ENCODE results near the gene GALNT18. TPM values are rescaled to one million over a fixed set of nuclear protein-coding genes. Genes with fewer than 3 reads are reported as not detected.

The GALNT18 gene
- total and polyA plus RNA-seq, 2 donors (not counting 3 experiments of a cell fraction or from before 2014, with no cell fraction given), result 0.17 to 0.18 TPM

GRCh38 chr11:11512929-11513328, 108.9 kb downstream of the GALNT18 start:
- intact Hi-C loops (cut with micrococcal nuclease), result no loop called here
- Histone ChIP-seq H3K4me2 (ENCODE audit: insufficient read depth, low read length) (no peak overlapping the region), H2AFZ (ENCODE audit: low read depth, low read length) (no peak overlapping the region), H3K4me3 (replicated peaks in 1 of 3; ENCODE audit: insufficient read depth in 1 of 3, low read depth in 1 of 3, low read length in 3 of 3) (no peak overlapping the region), H3K9me1 (replicated peaks; ENCODE audit: control insufficient read depth, extremely low read depth, insufficient read depth, low read length) (no peaks in the 10 kb centered on the region), H3K36me3 (ENCODE audit: control insufficient read depth in 2 of 2, extremely low read depth in 1 of 2, insufficient read depth in 2 of 2, low read length in 2 of 2) (no peaks in the 10 kb centered on the region), H3K9ac (replicated peaks; ENCODE audit: extremely low read depth, insufficient read depth, low read length) (no peak overlapping the region), H3K9me3 (replicated peaks; ENCODE audit: control insufficient read depth, insufficient read depth, low read length) (no peaks in the 10 kb centered on the region), H3K4me1 (ENCODE audit: control insufficient read depth, extremely low read depth, insufficient read depth, low read length) (no peaks in the 10 kb centered on the region), H3K79me2 (ENCODE audit: control insufficient read depth, insufficient read depth, low read length) (no peaks in the 10 kb centered on the region), H3K27me3 (ENCODE audit: control insufficient read depth in 2 of 2, insufficient read depth in 2 of 2, low read length in 2 of 2) (peaks cover 0 to 1% of the 10 kb centered on the region in 2 experiments), H3K27ac (ENCODE audit: insufficient read depth, low read depth, low read length) (no peak overlapping the region), H4K20me1 (replicated peaks; ENCODE audit: control insufficient read depth, extremely low read depth, insufficient read depth, low read length) (no peaks in the 10 kb centered on the region)
- TF ChIP-seq MYC (IDR thresholded peaks at IDR 0.05; ENCODE audit: low read depth, low read length), result no peak
- TF ChIP-seq GATA2 (IDR thresholded peaks at IDR 0.05; ENCODE audit: insufficient read depth, insufficient read length, low read depth, low read length), result no peak
- TF ChIP-seq JUN (IDR thresholded peaks at IDR 0.05; ENCODE audit: borderline replicate concordance, insufficient read depth, insufficient read length, low read depth), result no peak
- TF ChIP-seq, protein P1, sequence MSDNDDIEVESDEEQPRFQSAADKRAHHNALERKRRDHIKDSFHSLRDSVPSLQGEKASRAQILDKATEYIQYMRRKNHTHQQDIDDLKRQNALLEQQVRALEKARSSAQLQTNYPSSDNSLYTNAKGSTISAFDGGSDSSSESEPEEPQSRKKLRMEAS (IDR thresholded peaks at IDR 0.05; ENCODE audit: insufficient read depth, insufficient read length), result no peak
- TF ChIP-seq POLR2AphosphoS5 (IDR thresholded peaks at IDR 0.05; ENCODE audit: insufficient read depth, low read depth, low read length), result no peak
- no peak for TF ChIP-seq EZH2 (IDR thresholded peaks at IDR 0.05; ENCODE audit: borderline replicate concordance, low read depth, low read length, severe bottlenecking)
- no TSS peak for BruUV-seq (replicated peaks)
- ChIA-PET CTCF (no interaction called here), POLR2A (no interaction called here)
- no peak for FAIRE-seq
- no peak for DNase-seq (ENCODE audit: low read depth, low spot score)
- dilution Hi-C loops (cut with MboI; ENCODE audit: extremely low pct_ligation_motif_present, low sequenced_read_pairs), result no loop called here

GRCh38 chr11:11512502-11512901, 109.3 kb downstream of the GALNT18 start:
- Histone ChIP-seq H4K20me1 (replicated peaks; ENCODE audit: control insufficient read depth, extremely low read depth, insufficient read depth, low read length) (no peaks in the 10 kb centered on the region), H3K27me3 (ENCODE audit: control insufficient read depth in 2 of 2, insufficient read depth in 2 of 2, low read length in 2 of 2) (peaks cover 0 to 1% of the 10 kb centered on the region in 2 experiments), H3K36me3 (ENCODE audit: control insufficient read depth in 2 of 2, extremely low read depth in 1 of 2, insufficient read depth in 2 of 2, low read length in 2 of 2) (no peaks in the 10 kb centered on the region), H3K4me2 (ENCODE audit: insufficient read depth, low read length) (no peak overlapping the region), H3K79me2 (ENCODE audit: control insufficient read depth, insufficient read depth, low read length) (no peaks in the 10 kb centered on the region), H3K27ac (ENCODE audit: insufficient read depth, low read depth, low read length) (no peak overlapping the region), H3K9me1 (replicated peaks; ENCODE audit: control insufficient read depth, extremely low read depth, insufficient read depth, low read length) (no peaks in the 10 kb centered on the region), H3K9ac (replicated peaks; ENCODE audit: extremely low read depth, insufficient read depth, low read length) (no peak overlapping the region), H2AFZ (ENCODE audit: low read depth, low read length) (no peak overlapping the region), H3K4me3 (replicated peaks in 1 of 3; ENCODE audit: insufficient read depth in 1 of 3, low read depth in 1 of 3, low read length in 3 of 3) (no peak overlapping the region), H3K9me3 (replicated peaks; ENCODE audit: control insufficient read depth, insufficient read depth, low read length) (no peaks in the 10 kb centered on the region), H3K4me1 (ENCODE audit: control insufficient read depth, extremely low read depth, insufficient read depth, low read length) (no peaks in the 10 kb centered on the region)
- ChIA-PET POLR2A (no interaction called here), CTCF (no interaction called here)
- intact Hi-C loops (cut with micrococcal nuclease) (no loop called here), dilution Hi-C loops (cut with MboI; ENCODE audit: extremely low pct_ligation_motif_present, low sequenced_read_pairs) (no loop called here)
- no peak for TF ChIP-seq GATA2 (IDR thresholded peaks at IDR 0.05; ENCODE audit: insufficient read depth, insufficient read length, low read depth, low read length)
- no peak for TF ChIP-seq EZH2 (IDR thresholded peaks at IDR 0.05; ENCODE audit: borderline replicate concordance, low read depth, low read length, severe bottlenecking)
- no peak for TF ChIP-seq POLR2A (IDR thresholded peaks at IDR 0.05; ENCODE audit: low read depth, low read length)
- no peak for TF ChIP-seq POLR2AphosphoS5 (IDR thresholded peaks at IDR 0.05; ENCODE audit: insufficient read depth, low read depth, low read length)
- TF ChIP-seq, protein P1 (IDR thresholded peaks at IDR 0.05; ENCODE audit: insufficient read depth, insufficient read length), result no peak
- no peak for TF ChIP-seq FOS (IDR thresholded peaks at IDR 0.05; ENCODE audit: borderline replicate concordance, insufficient read depth, low read length)
- TF ChIP-seq, protein P2, sequence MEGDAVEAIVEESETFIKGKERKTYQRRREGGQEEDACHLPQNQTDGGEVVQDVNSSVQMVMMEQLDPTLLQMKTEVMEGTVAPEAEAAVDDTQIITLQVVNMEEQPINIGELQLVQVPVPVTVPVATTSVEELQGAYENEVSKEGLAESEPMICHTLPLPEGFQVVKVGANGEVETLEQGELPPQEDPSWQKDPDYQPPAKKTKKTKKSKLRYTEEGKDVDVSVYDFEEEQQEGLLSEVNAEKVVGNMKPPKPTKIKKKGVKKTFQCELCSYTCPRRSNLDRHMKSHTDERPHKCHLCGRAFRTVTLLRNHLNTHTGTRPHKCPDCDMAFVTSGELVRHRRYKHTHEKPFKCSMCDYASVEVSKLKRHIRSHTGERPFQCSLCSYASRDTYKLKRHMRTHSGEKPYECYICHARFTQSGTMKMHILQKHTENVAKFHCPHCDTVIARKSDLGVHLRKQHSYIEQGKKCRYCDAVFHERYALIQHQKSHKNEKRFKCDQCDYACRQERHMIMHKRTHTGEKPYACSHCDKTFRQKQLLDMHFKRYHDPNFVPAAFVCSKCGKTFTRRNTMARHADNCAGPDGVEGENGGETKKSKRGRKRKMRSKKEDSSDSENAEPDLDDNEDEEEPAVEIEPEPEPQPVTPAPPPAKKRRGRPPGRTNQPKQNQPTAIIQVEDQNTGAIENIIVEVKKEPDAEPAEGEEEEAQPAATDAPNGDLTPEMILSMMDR (IDR thresholded peaks at IDR 0.05; ENCODE audit: extremely low read depth in 1 of 2, insufficient read depth in 1 of 2, low read depth in 1 of 2, low read length in 2 of 2), result no peak
- BruUV-seq (replicated peaks), result no TSS peak
- no peak for DNase-seq (ENCODE audit: low read depth, low spot score)
- no peak for FAIRE-seq

Measured in endothelial cell of umbilical vein (primary cell).